Ammon's horn (tissue), 1 donor: Measurements from ENCODE around the gene ZNF500.
A peak's percentile ranks its signal among the peaks of the same experiment; 100 is the strongest.

Experiments used
- DNase-seq: peaks from one replicate; pipeline ENCODE4 v3.0.0-alpha.2; 2016; ENCODE audit warnings: low spot score

Gene ZNF500

DNA sequence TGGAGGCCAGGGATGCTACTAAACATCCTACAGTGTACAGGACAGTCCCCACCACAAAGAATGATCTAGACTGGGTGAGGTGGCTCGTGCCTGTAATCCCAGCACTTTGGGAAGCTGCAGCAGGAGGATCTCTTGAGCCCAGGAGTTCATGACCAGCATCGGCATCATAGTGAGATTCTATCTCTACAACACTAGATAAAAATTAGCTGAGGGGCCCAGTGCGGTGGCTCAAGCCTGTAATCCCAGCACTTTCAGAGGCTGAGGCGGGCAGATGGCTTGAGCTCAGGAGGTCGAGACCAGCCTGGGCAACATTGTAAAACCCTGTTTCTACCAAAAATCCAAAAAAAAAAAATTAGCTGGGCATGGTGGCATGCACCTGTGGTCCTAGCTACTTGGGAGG lies 5.4 kb upstream of the ZNF500 start:
- no peak for DNase-seq

DNA sequence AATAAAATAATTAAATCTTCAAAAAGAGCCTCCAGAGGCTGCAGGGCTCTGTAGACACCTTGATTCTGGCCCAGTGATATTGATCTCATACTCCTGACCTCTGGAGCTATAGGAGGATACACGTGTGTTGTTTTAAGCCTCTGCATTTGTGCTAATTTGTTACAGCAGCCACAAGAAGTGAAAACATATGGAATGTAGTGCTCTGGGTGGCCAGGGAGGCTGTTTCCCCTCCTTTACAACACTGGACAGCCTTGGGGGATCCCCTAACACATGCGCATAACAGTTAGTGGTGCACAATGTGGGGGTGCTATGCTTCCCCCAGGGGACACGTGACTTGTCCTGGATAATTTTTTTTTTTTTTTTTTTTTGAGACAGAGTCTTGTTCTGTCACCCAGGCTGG lies 4.7 kb upstream of the ZNF500 start:
- no peak for DNase-seq

GRCh38 chr16:4769306-4769638 lies 2.3 kb upstream of the ZNF500 start:
- DNase-seq = no peak

GRCh38 chr16:4768549-4769305 lies 1.8 kb upstream of the ZNF500 start:
- DNase-seq = peak; percentile 98

- DNase-seq = no peak
Observed at GRCh38 chr16:4767872-4768548, 1.0 kb upstream of the ZNF500 start.

GRCh38 chr16:4765511-4766474 lies 1.2 kb downstream of the ZNF500 start:
- no peak for DNase-seq

- no peak for DNase-seq
Observed at GRCh38 chr16:4763791-4764190, 3.2 kb downstream of the ZNF500 start.

DNA sequence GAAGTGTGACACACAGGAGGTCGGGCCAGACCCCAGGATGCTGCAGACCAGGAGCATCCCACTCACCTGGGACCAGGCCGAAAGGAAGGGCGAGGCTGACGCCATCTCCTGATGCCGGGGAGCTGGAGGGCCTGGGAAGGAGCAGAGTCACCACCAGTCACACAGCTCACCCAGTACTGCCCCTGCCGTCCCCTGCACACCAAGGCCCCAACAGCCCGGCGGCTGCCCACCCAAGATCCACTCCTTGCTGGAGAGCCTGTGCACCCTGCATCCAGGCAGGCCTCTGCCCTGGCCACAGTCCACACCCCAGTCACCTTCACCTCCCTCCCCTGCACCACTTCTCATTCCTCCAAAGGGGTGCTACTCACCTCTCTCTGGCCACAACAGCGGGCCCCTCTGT lies 4.8 kb downstream of the ZNF500 start:
- no peak for DNase-seq

GRCh38 chr16:4760221-4760910 lies 6.6 kb downstream of the ZNF500 start:
- DNase-seq = no peak

- no peak for DNase-seq
Observed at GRCh38 chr16:4755687-4756086, 11.3 kb downstream of the ZNF500 start.

DNA sequence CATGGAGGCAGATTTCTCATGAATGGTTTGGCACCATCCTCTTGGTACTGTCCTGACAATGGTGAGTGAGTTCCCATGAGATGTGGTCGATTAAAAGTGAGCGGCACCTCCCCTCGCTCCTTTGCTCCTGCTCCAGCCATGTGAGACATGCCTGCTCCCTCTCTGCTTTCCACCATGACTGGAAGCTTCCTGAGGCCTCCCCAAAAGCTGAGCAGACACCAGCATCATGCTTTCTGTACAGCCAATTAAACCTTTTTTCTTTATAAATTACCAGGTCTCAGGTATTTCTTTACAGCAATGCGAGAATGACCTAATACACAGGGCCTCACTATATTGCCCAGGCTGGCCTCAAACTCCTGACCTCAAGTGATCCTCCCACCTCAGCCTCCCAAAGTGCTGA lies 12.1 kb downstream of the ZNF500 start:
- DNase-seq = no peak

GRCh38 chr16:4753227-4753626 lies 13.7 kb downstream of the ZNF500 start:
- no peak for DNase-seq

GRCh38 chr16:4752351-4753100 lies 14.4 kb downstream of the ZNF500 start:
- DNase-seq = no peak

DNA sequence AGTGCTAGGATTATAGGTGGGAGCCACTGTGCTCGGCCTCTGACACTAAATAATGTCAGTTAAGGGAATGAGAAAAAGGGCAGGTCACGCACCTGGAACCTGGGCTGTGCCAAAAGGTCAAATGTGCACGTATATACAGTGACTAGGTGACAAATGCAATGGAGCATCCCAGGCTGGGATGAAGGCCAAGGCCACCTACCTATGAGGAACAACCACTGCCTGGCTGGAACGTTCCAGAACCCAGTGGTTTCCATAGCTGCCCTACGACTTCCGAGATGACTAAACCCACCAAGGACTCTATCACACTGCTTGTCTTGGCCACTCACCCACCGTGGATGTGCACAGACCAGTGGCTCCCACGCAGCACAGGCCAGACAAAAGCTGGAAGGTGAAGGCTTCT lies 16.1 kb downstream of the ZNF500 start:
- no peak for DNase-seq

- no peak for DNase-seq
Observed at GRCh38 chr16:4749700-4750257, 17.2 kb downstream of the ZNF500 start.

DNA sequence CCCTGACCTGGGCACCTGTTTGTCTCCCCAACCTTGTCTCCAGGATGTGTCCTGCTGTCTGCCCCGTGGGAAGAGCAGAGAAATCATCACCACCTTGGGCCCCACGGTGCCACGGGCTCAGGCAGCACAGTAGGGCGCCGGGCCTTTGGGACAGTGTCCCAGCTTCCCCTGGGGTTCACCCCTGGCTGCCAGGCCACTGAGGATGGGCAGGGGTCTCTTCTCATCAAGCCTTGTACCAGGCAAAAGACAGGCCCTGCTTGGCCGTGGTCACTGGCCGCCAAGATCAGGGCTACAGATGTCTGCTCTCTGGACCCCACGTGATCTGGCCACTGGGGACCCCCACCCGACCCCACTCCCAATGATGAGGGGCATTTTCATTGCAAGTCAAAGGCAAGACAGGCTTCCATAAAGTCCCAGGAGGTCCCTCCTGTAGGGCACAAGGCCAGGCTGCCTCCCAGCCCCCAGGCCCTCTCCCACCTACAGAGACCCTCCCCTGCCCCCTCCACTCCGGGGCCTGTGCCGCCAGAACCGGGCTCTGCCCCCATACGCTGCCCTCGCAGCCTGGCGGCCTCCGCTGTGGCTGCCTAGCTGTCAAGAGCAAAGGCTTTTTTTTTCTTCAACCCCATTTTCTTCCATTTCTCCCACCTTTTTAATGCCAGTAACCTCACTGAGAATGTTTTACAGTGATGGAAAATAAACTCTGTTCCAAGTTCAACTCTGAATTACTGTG lies 18.1 kb downstream of the ZNF500 start:
- DNase-seq = no peak

DNA sequence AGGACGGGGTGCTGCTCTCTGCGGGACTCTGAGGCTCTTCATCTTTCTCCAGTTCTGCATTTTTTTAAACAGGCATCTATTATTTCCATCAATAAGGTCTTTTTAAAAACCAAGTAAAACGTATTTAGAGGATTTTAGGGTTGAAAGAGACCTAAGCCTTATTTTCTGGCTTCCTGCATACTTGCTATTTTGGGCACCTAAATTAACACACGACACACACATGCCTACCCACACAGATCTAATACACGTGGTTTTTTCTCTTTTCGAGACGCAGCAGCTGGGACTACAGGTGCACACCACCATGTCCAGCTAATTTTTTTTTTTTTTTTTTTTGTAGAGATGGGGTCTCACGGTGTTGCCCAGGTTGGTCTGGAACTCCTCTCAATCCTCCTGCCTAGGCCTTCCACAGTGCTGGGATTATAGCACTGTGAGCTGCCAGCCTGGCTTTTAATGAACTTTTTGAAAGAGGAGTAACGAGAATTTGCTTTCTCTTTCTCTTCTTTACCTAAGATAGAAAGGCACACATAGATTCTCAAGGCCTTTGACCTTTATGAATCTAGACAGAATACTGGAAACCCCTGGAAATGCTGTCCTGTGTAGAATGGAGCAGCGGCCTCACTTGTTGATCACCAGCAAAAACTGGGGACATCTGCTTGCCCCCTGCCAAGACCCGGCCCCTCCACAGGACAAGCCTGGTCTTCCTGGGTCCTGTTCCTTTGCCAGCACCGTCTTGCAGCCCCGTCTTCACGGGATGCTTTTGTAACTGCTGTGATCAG lies 18.9 kb downstream of the ZNF500 start:
- DNase-seq = no peak

DNA sequence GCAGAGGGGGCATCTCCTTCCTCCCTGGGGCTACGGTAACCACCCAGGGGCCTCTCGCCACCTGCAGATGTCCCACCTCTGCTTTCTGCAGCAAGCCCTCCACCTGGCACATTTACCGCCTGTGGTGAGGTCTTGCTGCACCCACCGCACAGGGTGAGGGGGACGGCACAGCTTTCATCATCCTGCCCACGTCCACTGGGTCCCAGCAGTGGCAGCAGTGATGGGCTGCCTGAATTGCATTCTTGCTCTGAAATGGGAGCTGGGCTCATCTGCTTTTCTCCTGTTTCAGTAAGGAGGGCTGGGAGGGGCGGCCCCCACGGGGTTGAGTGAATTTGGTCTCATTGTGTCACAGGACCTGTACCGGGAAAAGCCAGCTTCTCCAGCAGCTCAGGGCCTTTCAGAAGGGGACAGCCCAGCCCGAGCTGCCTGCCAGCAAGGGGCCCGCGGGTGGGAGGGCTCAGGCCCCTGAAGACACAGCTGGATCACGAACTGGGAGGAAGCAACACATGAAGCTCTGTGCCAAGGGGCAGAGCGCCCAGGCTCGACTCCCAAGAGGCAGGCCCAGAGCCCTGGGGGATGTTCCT lies 19.9 kb downstream of the ZNF500 start:
- peak; percentile 26 for DNase-seq

DNA sequence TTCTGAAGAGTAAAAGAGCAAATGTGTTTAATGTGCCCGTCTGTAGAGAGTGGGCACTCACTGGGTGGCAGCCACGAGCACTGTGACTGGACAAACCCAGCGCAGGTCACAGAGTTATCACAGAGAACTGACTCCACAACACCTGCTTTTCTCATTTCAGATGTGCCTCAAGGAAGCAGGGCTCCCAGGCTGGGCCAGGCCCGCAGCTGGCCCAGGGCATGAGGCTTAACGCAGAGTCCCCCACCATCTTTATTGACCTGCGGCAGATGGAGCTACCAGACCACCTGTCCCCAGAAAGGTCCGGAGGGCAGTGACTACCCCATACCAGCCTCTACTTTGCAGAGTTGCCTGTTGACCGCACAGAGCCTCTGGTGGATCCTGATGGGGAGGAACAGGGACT lies 20.7 kb downstream of the ZNF500 start:
- no peak for DNase-seq
